Measurements from ENCODE around the gene TANGO6.
"Not testable (repeated sequence)": the region's sequence is repeated elsewhere in the genome, so short reads cannot be mapped to it uniquely, and the experiment has no call there.

Gene TANGO6

GRCh38 chr16:69114346-69114975 is 271.1 kb downstream of the TANGO6 start:
- no peak for DNase-seq (ENCODE audit: low read depth in 1 of 2, low spot score in 1 of 2)

- DNase-seq (ENCODE audit: low read depth in 1 of 2, low spot score in 1 of 2): no peak
These were observed 271.6 kb downstream of the TANGO6 start for GRCh38 chr16:69114976-69115355.

GRCh38 chr16:69115361-69115760 is 272.0 kb downstream of the TANGO6 start:
- no peak for DNase-seq (ENCODE audit: low read depth in 1 of 2, low spot score in 1 of 2)

DNA sequence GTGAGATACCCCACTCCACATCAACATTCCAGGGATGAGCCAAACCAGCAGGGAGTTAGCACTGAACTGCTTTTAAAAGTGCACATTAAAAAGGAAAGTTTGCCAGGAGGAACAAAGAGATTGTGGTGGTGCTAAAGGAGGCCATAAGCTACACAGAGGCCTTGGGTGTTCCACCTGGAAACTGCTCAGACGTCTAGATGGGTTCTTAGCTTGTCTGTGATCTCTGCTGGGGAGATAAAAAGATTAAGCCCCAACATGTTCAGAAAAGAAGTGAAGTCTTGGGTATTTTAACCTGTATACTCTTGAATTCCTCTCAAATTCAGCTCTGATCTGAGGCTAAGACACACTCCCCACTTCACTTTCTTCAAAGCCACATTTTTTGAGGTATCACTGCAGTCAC is 272.5 kb downstream of the TANGO6 start:
- DNase-seq (ENCODE audit: low read depth in 1 of 2, low spot score in 1 of 2): no peak

DNA sequence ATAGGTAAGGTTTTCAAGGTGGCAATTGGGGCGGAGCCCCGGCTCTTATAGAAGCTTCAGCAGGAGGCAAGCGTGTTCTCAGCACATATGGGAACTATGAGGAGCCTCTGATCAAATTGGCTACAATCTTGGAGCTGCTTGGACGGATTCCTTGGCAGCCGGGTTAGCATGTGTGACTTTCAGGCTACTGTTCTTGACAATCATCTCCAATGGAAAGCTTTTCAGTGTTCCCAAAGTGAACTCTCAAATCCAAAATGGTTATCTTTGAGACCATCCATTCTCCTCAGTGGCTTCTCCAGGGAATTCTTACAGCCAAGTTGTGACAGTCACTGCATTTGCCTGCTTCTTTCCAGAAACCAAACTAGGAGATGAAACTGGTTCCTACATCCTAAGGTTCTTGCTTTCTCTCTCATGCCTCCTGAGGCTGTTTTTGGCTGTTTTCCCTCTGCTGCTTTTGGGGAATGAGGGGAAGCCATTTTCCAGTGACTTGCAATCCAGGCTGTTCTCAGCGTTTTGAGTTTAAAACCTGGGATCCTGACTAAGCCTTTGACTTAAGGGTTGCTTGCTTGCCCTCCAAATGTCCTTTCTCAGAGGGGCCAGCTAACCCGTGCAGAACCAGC is 273.0 kb downstream of the TANGO6 start:
- DNase-seq (ENCODE audit: low read depth in 1 of 2, low spot score in 1 of 2): no peak

- no peak for DNase-seq (ENCODE audit: low read depth in 1 of 2, low spot score in 1 of 2)
These were observed 273.6 kb downstream of the TANGO6 start for GRCh38 chr16:69116906-69117305.

- DNase-seq (ENCODE audit: low read depth in 1 of 2, low spot score in 1 of 2): no peak
These were observed 275.1 kb downstream of the TANGO6 start for GRCh38 chr16:69118468-69118867.

- no peak for DNase-seq (ENCODE audit: low read depth in 1 of 2, low spot score in 1 of 2)
These were observed 275.7 kb downstream of the TANGO6 start for GRCh38 chr16:69118994-69119393.

DNA sequence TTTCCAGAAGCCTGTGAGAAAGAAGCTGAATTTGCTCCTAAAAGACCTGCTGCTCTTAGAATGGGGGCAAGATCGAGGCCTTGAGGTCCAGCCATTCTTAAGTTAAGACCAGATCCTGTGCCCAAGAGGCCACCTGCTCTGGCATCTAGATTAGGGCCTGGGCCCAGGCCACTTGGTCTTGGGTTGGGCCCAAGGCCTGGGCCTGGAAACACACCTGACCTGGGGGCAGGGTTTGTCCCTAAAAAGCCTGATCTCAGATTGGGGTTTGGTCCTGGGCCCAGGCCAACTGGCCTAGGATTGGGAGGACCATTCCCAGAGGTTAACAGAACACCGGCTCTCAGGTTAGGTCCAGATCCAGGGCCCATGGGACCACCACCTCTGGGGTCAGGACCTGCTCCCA is 276.2 kb downstream of the TANGO6 start:
- no peak for DNase-seq (ENCODE audit: low read depth in 1 of 2, low spot score in 1 of 2)

GRCh38 chr16:69120096-69120664 is 276.8 kb downstream of the TANGO6 start:
- no peak for DNase-seq (ENCODE audit: low read depth in 1 of 2, low spot score in 1 of 2)

DNA sequence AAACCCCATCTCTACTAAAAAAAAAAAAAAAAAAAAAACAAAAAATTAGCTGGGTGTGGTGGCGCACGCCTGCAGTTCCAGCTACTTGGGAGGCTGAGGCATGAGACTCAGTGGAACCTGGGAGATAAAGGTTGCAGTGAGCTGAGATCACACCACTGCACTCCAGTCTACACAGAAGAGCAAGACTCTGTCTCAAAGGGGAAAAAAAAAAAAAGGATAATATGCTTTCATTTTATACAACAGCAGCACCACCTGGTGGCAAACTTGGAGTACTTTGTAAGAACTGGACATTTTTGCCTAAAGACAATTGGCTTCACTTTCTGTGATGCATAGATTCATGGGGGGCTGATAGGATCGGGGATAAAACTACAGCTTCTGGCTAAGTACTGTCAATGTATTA is 280.6 kb downstream of the TANGO6 start:
- DNase-seq (ENCODE audit: low read depth in 1 of 2, low spot score in 1 of 2): peak in 1 of 2 donors; percentile 20

DNA sequence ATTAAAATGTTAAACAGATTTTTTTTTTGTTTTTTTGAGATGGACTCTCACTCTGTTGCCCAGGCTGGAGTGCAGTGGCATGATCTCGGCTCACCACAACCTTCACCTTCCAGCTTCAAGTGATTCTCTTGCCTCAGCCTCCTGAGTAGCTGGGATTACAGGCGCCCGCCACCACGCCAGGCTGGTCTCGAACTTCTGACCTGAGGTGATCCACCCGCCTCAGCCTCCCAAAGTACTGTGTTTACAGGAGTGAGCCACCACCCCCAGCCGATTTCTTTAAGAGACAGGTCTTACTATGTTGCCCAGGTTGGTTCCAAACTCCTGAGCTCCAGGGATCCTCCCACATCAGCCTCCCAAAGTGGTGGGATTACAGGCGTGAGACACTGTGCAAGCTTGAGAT is 281.1 kb downstream of the TANGO6 start:
- not testable (repeated sequence) for DNase-seq (ENCODE audit: low read depth in 1 of 2, low spot score in 1 of 2)

- not testable (repeated sequence) for DNase-seq (ENCODE audit: low read depth in 1 of 2, low spot score in 1 of 2)
These were observed 281.6 kb downstream of the TANGO6 start for GRCh38 chr16:69124961-69125360.

DNA sequence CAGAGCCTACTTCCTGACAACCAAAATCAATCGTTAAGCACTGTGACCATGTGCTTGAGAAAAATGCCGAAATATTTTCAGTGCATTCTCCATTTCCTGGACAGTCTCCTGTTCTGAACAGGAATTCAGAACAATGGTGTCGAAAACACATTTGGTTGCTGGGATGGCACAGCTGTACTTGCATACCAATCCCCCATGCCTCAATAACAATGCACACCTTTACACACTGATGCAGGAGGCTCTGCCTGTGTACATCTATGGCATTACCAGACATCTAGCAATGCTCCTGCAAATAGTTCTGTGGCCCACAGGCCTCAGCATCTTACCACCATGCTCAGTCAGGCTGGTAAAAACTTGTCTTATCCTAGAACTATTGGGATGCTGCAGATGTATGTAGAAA is 282.9 kb downstream of the TANGO6 start:
- no peak for DNase-seq (ENCODE audit: low read depth in 1 of 2, low spot score in 1 of 2)

GRCh38 chr16:69126801-69127200 is 283.5 kb downstream of the TANGO6 start:
- DNase-seq (ENCODE audit: low read depth in 1 of 2, low spot score in 1 of 2): not testable (repeated sequence)

GRCh38 chr16:69127966-69128510 is 284.7 kb downstream of the TANGO6 start:
- DNase-seq (ENCODE audit: low read depth in 1 of 2, low spot score in 1 of 2): no peak

- DNase-seq (ENCODE audit: low read depth in 1 of 2, low spot score in 1 of 2): no peak
These were observed 287.1 kb downstream of the TANGO6 start for GRCh38 chr16:69130461-69130860.

GRCh38 chr16:69131167-69131838 is 288.0 kb downstream of the TANGO6 start:
- no peak for DNase-seq (ENCODE audit: low read depth in 1 of 2, low spot score in 1 of 2)

- DNase-seq (ENCODE audit: low read depth in 1 of 2, low spot score in 1 of 2): peak; percentile 41 to 59
These were observed 288.6 kb downstream of the TANGO6 start for GRCh38 chr16:69131839-69132423.

GRCh38 chr16:69132424-69133252 is 289.3 kb downstream of the TANGO6 start, which contains the start of the genes CHTF8 and UTP4:
TSS of gene CHTF8 (minus strand) at chr16:69132588. CDS start at chr16:69121458, 11,130 bp downstream.
TSS of gene UTP4 (plus strand) at chr16:69132649. CDS start at chr16:69133460, 811 bp downstream.
- DNase-seq (ENCODE audit: low read depth in 1 of 2, low spot score in 1 of 2): peak; percentile 74 to 80
